T-helper 1 cell (primary cell): ENCODE data around the gene ACIN1.
"Not testable (repeated sequence)": the region's sequence is repeated elsewhere in the genome, so short reads cannot be mapped to it uniquely, and the experiment has no call there.

ENCODE experiments used
- DNase-seq, 5 donors: peaks; one replicate each; pipeline ENCODE4 v3.0.0-alpha.2; 2012 to 2020

The ACIN1 gene

DNA sequence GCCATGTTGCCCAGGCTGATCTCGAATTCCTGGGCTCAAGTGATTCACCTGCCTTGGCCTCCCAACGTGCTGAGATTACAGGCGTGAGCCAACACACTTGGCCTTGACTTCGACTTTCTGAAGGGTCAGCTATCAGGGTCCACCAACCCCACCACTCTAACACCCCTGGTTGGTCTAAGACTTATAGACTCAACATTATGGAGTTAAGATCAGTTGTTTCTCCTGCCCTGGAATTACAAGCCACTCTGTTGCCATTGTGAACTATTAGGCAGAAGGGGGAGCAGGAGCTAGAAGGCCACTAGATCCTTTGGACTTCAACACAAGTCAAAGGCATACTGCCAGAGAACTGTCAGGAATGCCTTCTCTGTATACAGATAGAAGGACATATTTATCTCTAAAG lies 54.8 kb downstream of the ACIN1 start:
- no peak for DNase-seq

DNA sequence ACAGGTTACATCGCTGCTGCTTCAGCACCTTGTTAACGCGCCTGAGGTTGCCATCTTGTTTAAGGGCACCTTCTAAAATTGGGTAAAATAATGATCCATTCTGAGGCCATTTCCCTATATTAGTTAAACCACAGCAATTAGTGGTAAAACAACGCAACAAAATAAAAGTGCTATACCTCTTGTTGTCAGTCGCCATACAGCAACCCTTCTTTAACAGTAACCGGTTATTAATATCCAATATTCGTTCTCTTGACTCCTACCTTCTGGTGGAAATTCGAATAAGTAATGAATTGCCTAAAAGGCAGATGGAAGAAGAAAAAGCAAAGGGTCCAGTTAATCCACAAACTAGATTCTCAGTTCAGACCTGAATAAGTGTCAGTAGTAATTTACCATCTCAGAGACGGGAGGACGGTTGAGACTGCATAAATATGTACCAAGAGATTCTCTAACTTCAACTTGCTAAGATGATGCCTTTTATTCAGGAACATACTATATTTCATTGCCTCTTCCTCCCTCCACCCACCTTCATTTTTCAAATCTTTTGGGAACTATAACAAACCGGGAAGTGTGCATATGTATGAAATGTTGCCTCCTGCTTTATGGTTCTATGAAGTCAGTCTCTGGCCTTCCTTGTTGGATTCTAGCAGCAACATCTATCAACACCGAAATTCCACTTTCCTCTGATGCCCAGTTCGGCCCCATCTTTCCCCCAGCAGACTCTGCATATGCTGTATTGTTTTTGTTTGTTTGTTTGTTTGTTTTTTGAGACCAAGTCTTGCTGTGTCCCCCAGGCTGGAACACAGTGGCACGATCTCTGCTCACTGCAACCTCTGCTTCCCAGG lies 59.4 kb downstream of the ACIN1 start:
- DNase-seq = no peak

DNA sequence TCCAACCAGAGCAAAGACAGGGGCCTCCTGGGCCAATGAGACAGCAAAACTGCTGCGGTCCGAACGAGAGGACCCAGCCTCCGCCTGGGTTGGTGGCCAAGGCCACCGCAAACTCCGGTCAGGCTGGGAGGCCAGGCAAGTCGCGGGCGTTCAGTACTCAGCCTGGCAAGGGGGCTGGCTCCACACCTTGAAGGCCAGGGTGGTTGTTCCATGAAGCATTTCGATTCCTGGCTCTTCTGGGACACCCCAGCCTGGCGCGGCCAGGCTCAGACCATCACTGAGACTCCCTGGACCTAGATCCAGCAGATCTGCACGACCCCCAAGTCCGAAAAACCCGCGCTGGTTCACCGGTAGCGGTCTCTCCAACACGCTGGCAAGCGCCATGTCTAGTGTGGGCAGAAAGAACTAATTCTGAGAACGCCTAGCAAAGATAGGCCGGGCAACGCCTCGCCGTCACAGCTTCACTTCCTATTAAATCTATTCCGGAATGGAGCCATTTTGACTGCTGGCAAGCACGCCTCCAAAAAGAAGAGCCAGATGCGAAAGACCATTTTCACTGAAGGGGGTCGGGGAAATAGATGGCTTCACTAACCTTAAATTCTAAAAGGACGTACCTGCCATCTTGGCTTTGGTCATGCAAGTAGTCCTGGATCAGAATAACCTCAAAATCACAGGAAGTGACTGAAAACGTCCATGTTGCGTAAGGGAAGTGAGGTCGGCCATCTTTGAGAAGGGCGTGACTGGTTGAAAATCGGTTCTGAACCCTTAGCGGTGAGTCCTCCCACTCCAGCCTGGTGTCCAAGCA lies 60.2 kb downstream of the ACIN1 start, which contains the start of gene PSMB5:
Gene PSMB5 (minus strand): TSS at position 403 of the 805 bp plus-strand sequence. CDS start 19 bp downstream, at position 384.
- DNase-seq = peak; percentile 67 to 96 (median 81)

DNA sequence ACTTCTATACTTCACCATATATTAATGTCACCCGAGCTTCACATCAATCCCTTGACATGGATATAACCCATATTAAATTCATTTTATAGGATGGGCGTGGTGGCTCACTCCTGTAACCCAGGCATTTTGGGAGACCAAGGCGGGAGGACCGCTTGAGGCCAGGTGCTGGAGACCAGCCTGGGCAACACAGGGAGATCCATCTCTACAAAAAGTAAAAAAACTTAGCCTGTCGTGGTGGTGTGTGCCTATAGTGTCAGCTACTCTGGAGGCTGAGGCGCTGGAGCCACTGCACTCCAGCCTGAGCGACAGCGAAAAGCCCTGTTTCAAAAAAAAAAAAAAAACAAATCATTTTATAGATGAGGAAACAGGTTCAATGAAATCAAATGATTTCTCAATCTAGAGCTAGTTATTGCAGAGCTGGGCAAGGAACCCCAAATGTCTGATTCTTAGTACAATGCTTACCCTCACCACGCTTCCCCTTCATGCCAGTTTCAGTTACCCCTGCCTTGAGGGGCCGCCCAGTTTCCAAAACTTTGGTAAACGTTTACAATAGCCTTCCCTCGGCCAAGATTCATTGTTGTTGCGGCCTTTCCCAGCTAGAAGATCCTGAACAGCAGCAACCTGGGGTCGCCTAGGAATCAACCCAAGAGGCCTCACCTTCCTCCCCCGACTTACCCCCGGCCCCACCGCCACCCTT lies 61.0 kb downstream of the ACIN1 start:
- DNase-seq = no peak

DNA sequence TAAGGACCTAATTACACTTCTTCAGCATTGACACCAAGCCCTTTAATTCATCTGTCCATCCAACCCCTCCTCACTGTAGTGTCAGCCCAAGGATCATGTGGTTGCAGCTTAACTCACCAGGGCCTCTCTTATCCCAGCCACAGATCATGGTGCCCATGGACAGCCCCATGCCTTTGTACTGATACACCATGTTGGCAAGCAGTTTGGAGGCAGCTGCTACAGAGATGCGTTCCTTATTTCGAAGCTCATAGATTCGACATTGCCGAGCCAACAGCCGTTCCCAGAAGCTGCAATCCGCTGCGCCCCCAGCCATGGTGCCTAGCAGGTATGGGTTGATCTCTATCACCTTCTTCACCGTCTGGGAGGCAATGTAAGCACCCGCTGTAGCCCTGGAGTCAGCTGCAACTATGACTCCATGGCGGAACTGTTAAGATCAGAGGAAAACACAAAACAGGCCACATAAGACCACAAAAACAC lies 61.6 kb downstream of the ACIN1 start:
- no peak for DNase-seq

DNA sequence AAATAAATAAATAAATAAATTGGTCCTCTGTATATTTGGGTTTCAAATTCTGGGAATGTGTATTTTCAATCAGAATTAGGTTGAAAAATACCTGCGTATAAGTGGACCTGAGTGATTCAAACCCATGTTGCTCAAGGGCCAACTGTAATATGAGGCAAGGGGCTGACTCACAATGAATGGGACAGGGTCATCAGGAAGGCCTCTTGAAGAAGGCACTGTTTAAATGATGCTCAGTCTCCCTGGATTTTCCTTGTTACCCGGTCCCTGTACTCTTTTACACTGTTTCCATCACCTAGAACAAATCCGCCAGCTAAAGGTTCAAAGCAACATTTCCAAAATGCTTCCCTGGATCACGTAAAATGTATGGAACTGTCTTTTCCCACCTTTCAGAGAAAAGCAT lies 64.0 kb downstream of the ACIN1 start:
- DNase-seq = no peak

DNA sequence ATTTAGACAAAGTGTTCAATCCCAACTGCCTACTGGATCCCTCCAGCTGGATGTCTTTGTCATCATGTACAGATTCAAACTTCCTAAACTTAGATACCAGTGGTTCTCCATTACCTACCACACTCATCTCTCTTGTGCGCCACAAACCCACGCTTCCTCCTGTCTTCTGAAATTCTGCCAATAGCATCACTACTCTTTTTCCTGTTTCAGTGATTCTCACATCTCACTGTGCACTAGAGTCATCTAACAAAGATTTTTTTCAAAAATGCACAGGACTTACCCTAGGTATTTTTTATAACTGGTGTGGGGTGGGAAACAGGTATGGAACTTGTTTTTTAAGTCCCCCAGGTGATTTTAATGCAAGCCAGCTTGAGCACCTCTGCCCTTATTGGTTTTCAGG lies 66.1 kb downstream of the ACIN1 start:
- peak in 2 of 5 donors; percentile 8 to 27 for DNase-seq

DNA sequence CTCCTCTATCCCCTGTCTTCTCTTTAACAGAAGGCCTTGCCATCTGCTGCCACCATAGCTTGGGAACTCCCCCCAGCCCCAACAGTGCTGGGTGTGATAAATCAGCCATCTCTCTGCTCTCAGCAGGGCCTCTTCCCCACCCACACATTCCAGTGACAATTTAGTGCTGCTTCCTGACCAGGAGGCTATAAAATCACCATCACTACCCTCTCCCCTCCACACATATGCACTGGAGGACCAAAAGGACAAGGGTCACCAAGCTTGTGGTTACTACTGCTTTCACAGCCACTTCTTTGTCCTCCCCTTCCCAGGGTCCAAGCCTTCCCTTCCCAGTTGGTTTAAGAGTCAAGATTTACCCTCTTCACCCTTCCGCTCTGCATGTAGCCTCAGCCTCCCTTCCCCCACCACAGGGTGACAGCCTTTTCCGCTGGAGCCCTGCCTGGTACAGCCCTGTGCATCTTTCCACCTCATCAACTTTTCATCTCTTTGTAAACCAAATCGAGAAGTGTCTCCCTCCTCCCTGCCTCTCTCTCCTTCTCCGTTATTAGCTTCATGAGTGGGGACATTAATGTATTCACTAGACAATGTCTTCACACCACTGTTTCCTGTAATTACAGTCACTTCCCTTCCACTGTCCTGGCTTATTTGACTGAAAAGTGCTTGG lies 69.7 kb downstream of the ACIN1 start:
- DNase-seq = no peak

DNA sequence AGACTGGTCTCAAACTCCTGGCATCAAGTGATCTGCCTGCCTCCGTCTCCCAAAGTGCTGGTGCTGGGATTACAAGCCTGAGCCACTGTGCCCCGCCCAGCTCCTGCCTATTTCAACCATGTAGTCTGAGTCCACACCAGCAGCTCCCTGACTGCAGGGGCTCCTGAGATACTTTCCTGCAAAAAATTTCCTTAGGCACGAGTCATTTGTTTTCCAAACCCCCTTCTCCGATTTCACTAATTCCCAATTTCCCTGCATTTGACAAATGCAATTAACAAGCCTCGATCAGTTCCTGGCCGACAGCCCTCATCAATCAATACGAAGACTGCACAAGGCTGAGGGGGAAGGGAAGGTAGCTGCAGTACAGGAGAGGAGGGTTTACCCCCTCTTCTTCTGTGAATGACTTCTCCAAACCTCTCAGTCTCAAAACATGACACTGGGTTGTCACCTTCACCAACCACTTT lies 70.3 kb downstream of the ACIN1 start:
- DNase-seq = no peak

DNA sequence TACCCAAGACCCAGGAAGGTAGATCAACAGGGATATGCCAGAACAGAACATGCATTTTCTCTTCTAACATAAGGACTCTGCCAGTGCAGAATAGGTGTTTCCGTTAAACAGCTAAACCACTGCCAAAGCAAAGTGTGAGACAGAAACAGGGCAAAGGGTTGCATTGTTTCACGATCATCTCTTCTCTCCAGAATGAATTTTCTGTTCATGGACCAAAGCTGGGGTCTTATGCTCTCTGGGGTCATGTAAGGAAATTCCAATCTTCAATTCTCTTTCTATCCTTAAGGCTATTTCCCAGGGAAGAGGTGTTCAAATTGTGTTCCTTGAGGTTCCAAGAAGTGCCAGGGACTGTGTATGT lies 71.2 kb downstream of the ACIN1 start:
- DNase-seq = no peak

DNA sequence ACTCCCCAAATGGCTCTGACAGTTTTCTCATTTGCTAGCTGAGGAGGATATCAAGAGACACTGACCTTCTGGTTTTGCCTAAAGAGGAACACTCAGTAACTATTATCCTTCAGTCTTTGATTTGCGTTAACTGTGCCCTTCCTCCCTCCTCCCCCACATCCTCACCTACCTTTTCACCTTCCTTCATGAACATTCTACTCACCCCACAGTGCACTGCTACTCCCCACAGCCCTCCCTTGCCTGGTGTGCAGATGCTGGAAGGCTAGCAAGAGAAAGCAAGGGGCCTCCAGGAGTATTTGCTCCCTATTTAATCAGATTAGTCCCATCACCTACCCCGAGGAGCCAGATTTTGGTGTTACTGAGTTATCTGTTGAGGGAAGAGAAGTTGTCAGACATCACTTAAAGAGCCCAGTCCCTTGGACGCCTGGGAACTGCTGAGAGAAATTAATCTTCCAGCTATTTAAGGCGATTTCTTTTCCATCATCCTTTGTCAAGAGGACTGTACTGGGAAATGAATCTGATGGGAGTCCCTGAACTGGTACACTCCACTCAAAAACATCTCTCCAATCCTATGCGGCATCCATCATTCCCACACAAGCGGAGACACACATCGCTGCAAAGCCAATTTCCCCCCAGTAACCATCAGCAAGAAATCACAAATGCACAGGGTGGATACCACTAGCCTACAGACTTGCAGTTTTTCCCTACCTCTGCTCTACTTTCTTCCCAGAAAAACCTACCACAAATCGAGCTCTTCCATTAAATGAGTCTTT lies 71.7 kb downstream of the ACIN1 start:
- DNase-seq = no peak

DNA sequence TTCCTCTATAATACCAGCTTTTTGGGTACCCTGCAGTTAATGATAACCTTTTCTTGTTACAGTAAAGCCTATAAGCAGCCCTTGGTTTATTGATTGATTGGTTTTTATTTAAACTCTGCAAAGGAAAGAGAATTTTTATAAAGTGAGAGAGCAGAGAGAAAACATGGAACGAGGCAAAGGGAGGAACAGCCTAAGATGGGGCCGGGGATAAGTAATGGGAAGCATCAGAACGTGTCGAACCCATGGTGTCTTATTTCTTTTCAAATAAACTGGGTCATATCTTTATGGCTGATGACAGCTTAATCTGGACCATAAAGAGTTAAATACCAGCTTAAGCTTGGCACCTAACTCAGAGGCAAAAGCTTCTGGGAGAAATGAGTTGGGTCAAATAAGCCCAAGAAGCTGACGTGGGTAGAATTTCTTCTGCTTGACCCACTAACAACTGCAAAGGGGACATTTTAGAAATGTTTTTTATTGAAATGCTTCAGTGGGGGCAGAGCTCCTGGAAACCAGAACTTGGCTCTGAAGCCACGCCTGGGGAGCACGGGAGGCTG lies 73.0 kb downstream of the ACIN1 start:
- DNase-seq = no peak

DNA sequence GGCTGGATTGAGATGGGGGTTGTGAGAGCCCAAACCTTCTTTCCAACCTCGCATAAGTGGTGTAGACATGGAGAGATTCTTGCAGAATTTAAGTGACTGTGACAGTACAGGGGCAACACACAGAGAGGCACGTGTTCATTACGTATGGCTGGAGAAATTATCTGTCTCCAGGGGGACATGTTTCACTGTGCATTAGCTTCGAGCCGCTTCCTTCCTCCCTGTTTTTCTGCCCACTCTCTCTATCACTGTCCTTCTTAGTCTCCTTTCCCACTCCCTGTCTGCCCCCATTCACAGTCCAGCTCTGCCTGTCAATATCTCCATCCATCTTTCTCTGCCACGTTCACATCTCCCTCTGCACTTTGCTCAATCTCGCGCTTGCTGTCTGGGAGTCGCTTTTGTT lies 73.5 kb downstream of the ACIN1 start:
- no peak for DNase-seq

DNA sequence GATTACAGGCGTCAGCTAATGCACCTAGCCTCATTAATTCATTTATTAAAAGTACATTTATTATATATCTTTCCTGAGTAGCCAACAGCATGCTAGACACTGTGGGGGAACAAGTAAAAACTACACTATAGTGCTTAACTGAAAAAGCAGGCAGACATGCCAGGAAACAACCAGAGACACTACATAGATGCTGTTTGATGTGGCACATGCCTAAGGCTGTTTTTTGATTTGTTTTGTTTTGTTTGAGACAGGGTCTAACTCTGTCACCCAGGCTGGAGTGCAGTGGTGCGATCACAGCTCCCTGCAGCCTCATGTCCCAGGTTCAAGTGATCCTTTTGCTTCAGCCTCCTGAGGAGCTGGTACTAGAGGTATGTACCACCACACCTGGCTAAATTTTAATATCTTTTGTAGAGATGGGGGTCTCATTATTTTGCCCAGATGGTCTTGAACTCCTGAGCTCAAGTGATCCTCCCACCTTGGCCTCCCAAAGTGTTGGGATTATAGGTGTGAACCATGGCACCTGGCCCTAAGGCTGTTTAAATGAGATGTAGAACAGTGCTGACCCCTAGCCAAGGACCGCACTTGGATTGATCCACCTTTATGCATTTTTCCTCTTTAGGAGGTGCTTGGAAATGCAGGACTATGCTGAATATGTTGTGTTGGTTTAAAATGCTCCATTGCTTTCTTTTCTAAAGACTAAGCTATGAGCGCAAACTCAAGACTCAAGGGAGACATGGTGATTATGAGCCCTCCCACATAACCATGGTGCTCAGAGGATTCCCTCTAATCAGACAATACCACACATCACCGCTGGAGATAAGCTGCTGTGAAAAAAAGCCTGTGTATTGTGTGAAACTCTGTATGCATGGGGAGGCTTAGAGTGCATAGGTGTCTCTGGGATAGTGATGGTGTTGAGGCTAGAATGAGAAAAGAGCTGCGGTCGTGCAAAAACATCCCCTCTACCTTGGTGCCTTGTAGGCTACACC lies 74.5 kb downstream of the ACIN1 start:
- DNase-seq = no peak

DNA sequence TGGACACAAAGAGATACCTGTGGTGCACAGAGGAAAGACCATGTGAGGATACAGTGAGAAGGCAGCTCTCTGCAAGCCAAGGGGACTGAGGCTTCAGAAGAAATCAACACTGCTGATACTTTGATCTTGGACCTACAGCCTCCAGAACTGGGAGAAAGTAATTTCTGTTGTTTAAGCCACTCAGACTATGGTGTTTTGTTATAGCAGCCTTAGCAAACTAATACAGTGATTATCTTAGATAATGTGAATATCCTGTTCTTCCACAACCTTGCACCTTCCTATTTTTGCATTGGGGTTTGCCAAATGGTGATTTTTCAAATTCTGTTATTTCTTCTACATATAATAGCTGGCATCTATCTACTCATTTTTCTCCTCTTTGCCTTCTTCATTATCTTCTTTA lies 76.8 kb downstream of the ACIN1 start:
- DNase-seq = no peak

DNA sequence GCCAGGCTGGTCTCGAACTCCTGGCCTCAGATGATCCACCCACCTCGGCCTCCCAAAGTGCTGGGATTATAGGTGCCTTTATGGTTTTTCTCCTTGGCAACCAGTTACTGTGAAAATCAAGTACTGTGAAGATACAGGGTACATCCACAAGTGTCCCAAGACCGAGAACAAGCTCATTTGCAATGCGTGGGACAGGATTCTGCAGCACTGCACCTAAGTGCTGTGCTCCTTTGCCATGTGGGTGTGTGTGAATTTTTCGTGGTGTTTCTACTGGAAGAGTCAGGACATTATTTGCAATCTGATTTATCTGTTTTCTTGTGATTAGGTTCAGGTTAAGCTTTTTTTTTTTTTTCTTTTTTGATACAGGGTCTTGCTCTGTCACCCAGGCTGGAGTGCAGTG lies 77.8 kb downstream of the ACIN1 start:
- DNase-seq = no peak

DNA sequence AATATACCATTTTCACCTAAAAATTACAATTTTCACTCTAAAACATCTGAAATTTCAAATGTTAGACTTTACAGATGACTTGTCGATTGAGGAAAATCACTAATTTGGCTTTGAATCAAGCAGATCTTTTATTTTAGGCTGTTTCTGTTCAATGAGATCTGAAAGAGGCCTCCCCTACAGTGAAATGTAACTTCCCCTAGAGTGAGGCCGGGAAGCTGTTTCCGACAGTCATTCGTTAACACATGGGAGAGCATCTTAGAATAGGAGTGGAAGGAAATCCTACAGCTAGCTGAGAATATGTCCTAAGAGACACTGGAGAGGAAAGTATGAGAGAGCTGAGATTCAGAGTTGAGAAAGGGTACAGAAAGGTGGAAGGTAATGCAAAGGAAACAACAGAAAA lies 79.3 kb downstream of the ACIN1 start:
- no peak for DNase-seq

DNA sequence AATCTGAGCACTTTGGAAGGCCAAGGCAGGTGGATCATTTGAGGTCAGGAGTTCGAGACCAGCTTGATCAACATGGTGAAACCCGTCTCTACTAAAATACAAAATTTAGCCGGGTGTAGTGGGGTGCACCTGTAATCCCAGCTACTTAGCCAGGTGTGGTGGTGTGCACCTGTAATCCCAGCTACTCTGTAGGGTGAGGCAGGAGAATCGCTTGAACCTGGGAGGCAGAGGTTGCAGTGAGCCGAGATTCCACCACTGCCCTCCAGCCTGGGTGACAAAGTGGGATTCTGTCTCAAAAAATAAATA lies 81.2 kb downstream of the ACIN1 start:
- not testable (repeated sequence) for DNase-seq

DNA sequence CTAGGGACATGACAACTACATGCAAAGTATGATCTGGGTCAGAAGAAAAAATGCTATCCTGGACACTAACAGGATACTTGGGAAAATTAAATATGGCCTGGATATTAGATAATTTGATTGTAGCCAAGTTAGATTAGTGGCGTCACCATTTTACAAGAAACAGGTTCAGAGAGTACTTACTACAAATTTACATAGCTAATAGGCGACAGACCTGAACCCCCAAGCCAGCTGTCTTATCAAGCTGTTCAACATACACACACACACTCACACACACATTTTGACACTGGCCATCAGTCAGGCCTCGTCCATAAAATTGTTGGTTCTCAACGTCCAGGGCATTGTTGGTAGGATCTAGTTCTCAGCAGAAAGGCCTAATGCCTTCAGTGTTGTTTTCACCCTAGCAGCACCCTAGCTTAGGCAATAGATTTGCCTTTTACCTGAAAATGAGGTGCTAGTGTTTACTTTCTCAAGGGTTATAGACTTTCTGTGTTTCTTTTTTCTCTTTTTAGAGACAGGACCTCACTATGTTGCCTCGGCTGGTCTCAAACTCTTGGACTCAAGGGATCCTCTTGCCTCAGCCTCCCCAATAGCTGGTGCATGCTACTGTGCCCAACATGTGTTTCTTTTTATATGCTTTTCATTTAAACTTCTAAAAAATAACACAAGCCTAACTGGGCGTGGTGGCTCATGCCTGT lies 81.7 kb downstream of the ACIN1 start:
- no peak for DNase-seq
